ENCODE measurements around the gene FKBP9.

- TF ChIP-seq, protein P1, sequence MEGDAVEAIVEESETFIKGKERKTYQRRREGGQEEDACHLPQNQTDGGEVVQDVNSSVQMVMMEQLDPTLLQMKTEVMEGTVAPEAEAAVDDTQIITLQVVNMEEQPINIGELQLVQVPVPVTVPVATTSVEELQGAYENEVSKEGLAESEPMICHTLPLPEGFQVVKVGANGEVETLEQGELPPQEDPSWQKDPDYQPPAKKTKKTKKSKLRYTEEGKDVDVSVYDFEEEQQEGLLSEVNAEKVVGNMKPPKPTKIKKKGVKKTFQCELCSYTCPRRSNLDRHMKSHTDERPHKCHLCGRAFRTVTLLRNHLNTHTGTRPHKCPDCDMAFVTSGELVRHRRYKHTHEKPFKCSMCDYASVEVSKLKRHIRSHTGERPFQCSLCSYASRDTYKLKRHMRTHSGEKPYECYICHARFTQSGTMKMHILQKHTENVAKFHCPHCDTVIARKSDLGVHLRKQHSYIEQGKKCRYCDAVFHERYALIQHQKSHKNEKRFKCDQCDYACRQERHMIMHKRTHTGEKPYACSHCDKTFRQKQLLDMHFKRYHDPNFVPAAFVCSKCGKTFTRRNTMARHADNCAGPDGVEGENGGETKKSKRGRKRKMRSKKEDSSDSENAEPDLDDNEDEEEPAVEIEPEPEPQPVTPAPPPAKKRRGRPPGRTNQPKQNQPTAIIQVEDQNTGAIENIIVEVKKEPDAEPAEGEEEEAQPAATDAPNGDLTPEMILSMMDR (conservative IDR thresholded peaks at IDR 0.05) = no peak
- no peak for TF ChIP-seq ZFX (IDR thresholded peaks at IDR 0.05)
Observed at GRCh38 chr7:33039903-33040292, 82.7 kb downstream of the FKBP9 start.

Data from C4-2B (cell line).